HG03442 (cell line): ENCODE data around the gene MRPL16.
"Not testable (repeated sequence)": the region's sequence is repeated elsewhere in the genome, so short reads cannot be mapped to it uniquely, and the experiment has no call there.

Experiments
- ATAC-seq: cut with Tn5 transposase; IDR thresholded peaks from one replicate; pipeline ENCODE4 v1.9.1; 2021; ENCODE audit warnings: mild to moderate bottlenecking, moderate library complexity; ENCODE audit not compliant: unreplicated experiment

MRPL16 gene

DNA sequence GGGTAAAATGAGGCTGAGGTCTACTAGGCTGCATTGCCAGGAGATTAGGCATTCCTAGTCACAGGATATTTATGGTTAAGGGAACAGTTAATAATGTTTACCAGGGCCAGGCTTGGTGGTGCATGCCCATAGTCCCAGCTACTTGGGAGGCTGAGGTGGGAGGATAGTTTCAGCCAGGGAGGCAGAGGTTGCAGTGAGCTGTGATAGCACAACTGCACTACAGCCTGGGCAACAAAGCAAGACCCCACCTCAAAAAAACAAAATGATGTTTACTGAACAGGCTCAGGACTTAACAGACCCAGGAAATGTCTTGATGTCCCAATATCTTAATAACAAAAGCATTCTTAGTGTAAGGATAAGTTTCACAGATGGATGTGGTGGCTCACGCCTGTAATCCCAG, 2.8 kb upstream of the MRPL16 start:
- no peak for ATAC-seq

- no peak for ATAC-seq
Measured at GRCh38 chr11:59812220-59812619, 1.6 kb upstream of the MRPL16 start.

DNA sequence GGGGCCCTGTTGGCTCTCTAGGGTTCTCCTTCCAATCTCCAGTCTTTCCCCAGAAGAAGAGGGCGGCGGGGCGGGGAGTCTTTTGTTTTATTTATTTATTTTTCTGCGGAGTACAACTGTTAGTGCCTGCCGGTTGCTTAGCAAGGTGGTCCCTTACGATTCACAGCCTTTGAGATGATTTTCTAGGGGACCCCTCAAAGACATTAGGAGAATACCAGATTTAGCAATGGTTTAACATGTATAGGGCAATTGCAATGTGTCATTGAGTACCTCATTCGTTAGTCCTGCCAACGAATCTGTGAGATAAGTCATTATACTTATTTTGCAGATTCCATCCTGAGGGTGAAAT, 307 bp upstream of the MRPL16 start:
- peak; percentile 1 for ATAC-seq

GRCh38 chr11:59807047-59807610, 3.4 kb downstream of the MRPL16 start:
- no peak for ATAC-seq

DNA sequence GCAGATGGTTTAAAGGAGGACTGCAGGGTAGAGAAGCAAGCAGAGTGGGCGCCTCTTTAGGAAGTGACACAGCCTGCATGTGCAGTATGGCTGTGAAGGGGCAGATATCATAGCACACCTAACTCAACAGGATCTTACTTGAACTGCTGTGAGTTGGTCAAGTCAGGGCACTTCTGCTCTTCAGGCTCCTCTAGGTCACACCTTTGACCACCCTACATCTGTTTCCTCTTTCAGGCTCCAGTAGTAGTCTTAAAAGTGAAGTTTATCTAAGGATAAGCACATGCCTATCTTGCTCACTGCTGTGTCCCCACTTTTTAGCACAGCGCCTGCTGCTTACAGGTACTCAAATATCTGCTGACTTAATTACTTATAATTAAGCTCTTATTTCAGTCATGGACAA, 6.5 kb downstream of the MRPL16 start:
- ATAC-seq: no peak

DNA sequence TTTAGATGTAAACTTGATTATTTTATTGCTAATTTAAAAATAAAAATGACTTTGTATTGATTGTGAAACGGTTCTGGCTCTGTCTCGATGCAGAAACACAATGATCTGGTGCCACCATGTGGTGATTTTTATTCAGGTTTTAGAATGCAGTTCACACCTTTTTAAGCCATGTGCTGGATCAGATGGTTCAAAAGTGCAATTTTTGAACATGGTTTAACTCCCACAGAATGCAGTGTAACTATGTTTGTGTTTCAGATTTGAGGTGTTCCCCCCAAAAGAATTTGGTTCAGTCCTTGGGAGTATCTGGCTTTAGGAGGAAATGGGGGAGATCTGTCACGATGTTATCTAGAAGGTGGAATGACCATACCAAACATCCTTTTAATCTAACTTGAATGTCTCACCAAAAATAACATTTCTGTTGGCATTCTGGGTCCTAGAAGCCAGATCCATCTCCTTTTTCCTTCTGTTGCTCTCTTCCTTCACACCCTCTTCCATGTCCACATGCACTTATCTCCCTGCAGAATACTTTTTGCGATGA, 7.9 kb downstream of the MRPL16 start:
- ATAC-seq: no peak

DNA sequence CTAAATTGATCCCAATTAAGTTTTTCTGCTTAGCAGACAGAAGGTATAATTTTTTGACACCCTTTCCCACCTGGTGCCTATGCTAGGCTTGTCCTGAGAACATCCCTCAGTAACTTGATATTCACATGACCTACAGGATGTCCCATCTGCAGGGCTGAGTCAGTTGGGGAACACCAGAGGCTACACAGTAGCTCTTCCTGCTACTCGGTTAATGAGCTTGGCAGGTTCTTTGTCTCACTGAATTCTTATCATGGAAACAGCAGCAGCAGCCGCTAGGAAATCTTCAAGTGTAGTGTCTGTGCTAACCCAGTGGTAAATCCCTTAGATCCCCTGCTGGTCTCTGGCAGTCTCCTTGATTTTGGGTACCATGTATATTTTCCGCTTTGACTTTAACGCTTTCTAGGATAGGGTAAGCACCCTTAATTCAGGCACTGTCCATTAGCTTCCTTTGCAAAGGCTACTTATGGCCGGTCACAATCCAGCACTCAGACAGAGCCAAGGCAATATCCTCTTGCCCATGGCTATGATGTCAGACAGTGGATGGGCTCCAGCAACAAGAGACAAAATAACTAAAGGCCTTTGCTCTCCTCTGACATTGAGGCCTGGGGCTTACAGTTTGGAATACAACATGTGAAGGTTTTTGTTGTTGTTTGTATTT, 8.5 kb downstream of the MRPL16 start:
- no peak for ATAC-seq

DNA sequence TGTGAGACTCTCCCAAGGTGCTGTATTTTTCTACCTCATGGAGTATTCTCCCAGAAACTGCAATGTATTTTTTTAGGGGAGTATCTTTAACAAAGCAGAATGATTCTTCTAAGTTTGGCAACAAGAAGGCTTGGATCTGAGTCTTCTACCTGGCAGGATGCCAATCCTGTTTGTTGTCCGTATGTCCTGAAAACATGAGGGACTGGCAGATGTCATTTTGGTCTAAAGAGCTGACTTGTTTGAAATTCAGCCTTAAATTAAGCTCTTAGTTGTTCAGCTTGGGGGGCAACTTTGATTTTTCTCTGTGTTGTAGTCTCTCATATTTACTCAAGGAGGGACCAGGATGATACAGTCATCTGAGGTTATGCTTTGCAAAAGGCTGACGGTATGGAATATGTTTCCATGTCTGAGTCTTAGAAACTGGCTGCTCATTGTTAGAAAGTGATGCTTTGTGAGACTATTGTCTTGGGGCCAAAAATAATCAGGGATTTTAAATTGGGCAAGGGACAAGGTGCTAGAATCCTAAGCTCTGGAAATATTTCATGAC, 9.3 kb downstream of the MRPL16 start:
- no peak for ATAC-seq

GRCh38 chr11:59800390-59801025, 10.1 kb downstream of the MRPL16 start:
- no peak for ATAC-seq

DNA sequence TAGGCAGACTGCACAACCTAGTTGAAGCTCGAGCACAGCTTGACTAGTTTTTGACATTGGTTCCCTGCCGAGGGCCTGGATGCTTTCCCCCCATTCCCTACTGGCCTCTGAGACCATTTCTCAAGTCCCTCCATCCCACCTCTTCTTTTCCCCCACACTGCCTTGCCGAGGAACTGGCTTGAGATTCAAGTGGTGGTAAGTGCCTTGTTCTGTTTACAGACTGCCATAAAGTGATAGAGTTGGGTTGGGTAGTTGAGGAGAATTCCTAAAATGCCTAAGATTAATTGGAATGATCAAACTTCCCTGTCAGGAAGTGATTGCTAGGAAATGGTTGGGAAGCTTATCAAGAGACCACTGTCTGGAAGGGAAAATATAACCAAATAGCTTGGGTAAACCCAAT, 16.2 kb downstream of the MRPL16 start:
- ATAC-seq: no peak

DNA sequence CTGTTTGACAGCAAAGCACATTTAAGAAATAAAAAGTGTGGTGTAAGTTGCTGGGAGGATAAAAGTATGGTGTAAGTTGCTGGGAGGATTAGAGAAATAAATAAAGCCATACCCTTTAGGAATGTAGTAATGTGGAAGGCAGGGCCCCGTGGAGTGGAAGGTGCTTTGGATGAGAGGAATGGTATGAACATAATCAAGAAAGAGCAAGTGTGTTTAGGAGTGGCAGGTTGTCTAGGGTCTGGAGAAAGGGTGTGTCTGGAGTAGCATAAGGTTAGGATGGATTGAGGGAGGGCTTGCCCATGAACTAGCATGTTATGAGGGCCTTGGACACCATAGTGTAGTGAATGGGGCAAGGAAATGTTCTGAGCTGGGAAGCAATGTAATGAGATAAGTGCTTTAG, 18.1 kb downstream of the MRPL16 start:
- ATAC-seq: no peak

DNA sequence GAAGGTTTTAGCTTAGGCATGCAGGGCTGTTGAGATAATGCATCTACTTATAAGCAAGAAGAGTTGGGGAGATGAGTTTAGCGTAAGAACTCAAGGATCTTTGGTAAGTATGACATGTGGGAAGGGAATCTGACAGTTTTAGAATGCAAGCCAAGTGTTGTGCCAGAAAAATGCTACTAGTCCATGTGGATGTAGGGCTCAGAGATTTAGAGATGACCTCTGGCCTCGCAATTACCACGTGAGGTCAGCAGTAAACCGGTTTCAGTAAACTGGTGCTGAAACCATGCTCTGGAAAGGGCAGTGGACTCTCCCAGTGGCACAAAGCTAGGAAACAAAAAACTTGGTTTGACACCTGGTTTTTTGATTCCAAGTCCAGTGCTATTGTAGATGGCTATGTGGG, 18.9 kb downstream of the MRPL16 start:
- ATAC-seq: no peak

DNA sequence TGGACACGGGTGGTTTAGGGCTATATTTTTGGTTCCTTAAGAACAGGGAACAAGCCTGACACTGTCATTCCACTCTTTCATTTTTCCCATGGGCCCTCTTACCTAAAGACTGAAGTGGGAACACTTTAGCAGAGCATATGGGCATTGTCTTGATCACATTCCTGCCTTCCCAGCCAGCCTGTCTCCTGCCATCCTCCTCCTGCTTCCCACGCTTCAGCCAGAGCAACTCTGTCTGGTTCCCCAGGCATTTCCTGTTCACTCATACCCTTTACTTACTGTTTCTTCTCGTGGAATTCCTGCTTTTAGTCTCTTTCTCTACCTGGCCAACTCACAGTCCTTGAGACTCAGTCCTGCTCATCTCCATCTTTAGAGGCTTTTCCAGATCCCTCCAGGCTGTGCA, 22.8 kb downstream of the MRPL16 start:
- no peak for ATAC-seq

GRCh38 chr11:59787255-59787588, 23.4 kb downstream of the MRPL16 start:
- no peak for ATAC-seq

DNA sequence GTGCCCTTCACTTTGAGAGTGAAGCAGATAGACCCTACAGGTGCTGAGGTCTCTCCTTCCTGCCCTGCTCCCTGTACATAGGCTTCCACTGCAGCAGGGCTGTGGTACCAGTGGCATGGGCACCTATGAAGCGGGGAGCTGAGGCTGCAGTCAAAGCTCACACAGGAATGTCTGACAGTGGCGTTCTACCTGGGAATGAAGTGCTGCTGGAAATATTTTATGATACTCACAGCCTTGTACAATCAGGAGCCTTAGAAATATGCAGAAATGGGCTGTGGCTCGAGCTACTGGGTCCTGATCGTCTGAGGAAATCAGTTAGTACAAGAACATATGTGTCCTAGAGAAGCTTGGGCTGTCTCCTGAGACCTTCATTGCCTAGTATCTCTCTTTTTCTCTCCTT, 24.8 kb downstream of the MRPL16 start:
- ATAC-seq: no peak

GRCh38 chr11:59784441-59784840, 26.1 kb downstream of the MRPL16 start:
- not testable (repeated sequence) for ATAC-seq

- ATAC-seq: no peak
Measured at GRCh38 chr11:59783632-59784090, 26.9 kb downstream of the MRPL16 start.

DNA sequence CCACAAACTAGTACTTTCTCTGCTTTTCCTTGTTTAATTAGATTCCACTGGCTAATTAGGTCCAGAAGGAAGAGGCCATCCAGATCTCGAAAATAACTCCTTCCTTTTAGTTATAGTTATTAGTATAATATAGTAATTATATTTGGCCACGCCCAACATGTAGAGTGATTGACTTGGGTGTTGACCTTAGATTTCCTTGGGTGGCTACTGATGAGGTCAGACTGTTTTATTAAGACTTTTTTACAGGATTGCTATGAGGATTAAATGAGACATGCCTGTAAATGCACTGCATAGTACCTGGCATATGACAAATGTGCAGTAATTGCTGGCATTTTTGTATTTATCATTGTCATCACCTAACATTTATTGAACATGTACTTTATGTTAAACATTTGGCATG, 28.5 kb downstream of the MRPL16 start:
- ATAC-seq: no peak

DNA sequence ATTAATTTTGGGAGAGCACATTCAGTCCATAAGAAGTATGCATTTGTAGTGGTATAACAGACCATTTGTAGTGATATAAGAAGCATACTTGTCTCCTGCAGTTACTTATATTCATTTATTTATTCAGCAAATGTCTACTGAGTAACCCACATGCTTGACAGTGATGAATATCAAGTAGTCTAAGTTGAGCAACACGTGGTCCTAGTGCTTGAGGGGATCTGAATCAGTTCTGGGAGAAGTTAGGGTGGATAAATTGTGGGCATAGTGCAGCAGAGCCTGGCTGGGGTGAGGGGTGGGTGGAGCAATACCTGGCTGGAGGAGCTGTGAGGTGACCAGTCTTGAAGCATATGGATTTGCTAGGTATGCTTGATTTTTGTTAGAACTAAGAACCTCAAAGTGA, 31.1 kb downstream of the MRPL16 start:
- ATAC-seq: no peak

GRCh38 chr11:59778122-59778521, 32.5 kb downstream of the MRPL16 start:
- no peak for ATAC-seq

DNA sequence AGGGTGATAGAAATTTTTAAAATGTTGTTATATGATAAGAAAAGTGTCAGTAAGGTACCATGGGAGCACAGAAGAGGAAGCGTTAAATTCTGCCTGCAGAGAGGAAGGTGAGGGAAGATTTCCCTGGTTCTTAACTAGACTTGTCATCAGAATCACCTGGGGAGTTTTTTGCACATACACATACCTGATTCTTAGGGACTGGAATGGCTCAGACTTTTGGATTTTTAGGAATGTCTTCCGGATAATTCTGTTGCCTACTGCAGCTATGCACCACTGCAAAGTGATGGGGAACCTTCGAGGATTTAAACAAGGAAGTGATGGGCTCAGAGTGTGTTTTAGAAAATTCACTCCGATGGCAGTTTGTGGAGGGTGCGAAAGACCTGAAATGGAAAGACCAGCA, 33.5 kb downstream of the MRPL16 start:
- ATAC-seq: no peak
